Heart left ventricle (tissue), 16 donors: Measurements from ENCODE around the gene NUDT14. TPM values are rescaled to one million over a fixed set of nuclear protein-coding genes. Genes with fewer than 3 reads are reported as not detected.

Experiments used
- ATAC-seq, 4 donors: fragments of 200-7000 bp; cut with Tn5 transposase; one replicate each; pipeline ENCODE4 v1.9.1; 2020 to 2022; ENCODE audit warnings: moderate library complexity in 4 of 4, mild to moderate bottlenecking in 3 of 4, moderate number of reproducible peaks in 1 of 4
- DNase-seq, 5 donors: peaks; one replicate each; pipeline ENCODE4 v3.0.0-alpha.2; 2020
- H3K27ac ChIP-seq, 12 donors: fragments of 200-600 bp; sonication (generic) in 4 of 12; one replicate each; pipeline versions ENCODE4 v1.5.0 to v1.8.0; 2016 to 2022; ENCODE audit warnings: mild to moderate bottlenecking in 2 of 12
- H3K27me3 ChIP-seq, 9 donors: fragments of 200-600 bp; sonication (generic) in 2 of 9; one replicate each; pipeline versions ENCODE4 v1.5.1 to v1.8.0; 2016 to 2022; ENCODE audit warnings: mild to moderate bottlenecking in 3 of 9
- H3K36me3 ChIP-seq, 9 donors: fragments of 200-600 bp; sonication (generic) in 2 of 9; one replicate each; pipeline versions ENCODE4 v1.5.0 to v1.8.0; 2018 to 2022; ENCODE audit warnings: mild to moderate bottlenecking in 2 of 9
- H3K4me1 ChIP-seq, 12 donors: fragments of 200-600 bp; sonication (generic) in 4 of 12; one replicate each; pipeline versions ENCODE4 v1.5.0 to v1.8.0; 2016 to 2022; ENCODE audit warnings: mild to moderate bottlenecking in 3 of 12
- H3K4me3 ChIP-seq, 12 donors: fragments of 200-600 bp; sonication (generic) in 4 of 12; one replicate each; pipeline versions ENCODE4 v1.5.0 to v1.8.0; 2017 to 2022; ENCODE audit warnings: mild to moderate bottlenecking in 9 of 12, moderate library complexity in 4 of 12
- H3K9me3 ChIP-seq, 12 donors: fragments of 200-600 bp; sonication (generic) in 4 of 12; one replicate each; pipeline versions ENCODE4 v1.5.0 to v1.8.0; 2016 to 2022; ENCODE audit warnings: mild to moderate bottlenecking in 1 of 12
- POLR2A ChIP-seq, 2 donors: fragments of 450-650 bp; IDR thresholded peaks; one replicate each; pipeline ENCODE4 v1.6.1; 2017; ENCODE audit warnings: antibody characterized with exemption in 2 of 2, mild to moderate bottlenecking in 2 of 2, moderate library complexity in 2 of 2
- WGBS, 4 donors: extraction: QIAGEN DNeasy Blood & Tissue Kit in 2 of 4; methylation state at CpG; one replicate each; pipeline versions ENCODE4 v1.1.5 to v1.1.7; 2013 to 2018; 5-methylcytosine and 5-hydroxymethylcytosine counted together
- intact Hi-C, 10 donors: fragments of 100-400 bp; cut with DNase I; formaldehyde crosslinking; loops; one replicate each; pipeline versions ENCODE4 v1.11.1 to v1.14.2; 2022
- polyA plus RNA-seq, 2 donors: library from polyadenylated mRNA; stranded (reverse); fragments of 200-250 nt; gene quantifications; one replicate each; pipeline ENCODE4 v1.2.3, GENCODE V29; 2013
- total RNA-seq, 9 donors: library from RNA; depleted of rRNA in 2 of 9; stranded (reverse); fragments of >200 nt in 2 of 9; fragmentation: NEBNext Ultra II Directional in 3 of 9; extraction: Animal tissue kit (Norgen Biotek cat#: 25700) in 3 of 9; gene quantifications; one replicate each; pipeline versions ENCODE4 v1.1.0 to v1.2.4, GENCODE V29; 2016 to 2023
- TF ChIP-seq, protein P1 (sequence below), 12 donors: fragments of 200-600 bp; sonication (generic) in 4 of 12; IDR thresholded peaks; one replicate each; pipeline versions ENCODE4 v1.5.0 to v1.8.0; 2018 to 2022; ENCODE audit warnings: antibody characterized with exemption in 12 of 12, mild to moderate bottlenecking in 5 of 12
- donor health status: ischemic (EF 13 %, LVEDD 7.1; RV severe dilation, severe dysfunction).
- donor health status: healthy with polysubstance abuse.
- donor health status: DM: no; HTN: yes; CAD: no.
- donor health status: DM: no; HTN: no; CAD: no.
- donor health status: ischemic (EF 25% LVEDD 6.9; RV normal size, moderate dysfunction).
- donor health status: ischemic (EF 25% LVEDD 5.7; RV mildly dilated, moderate dysfunction).
- donor health status: healthy.
- donor health status: DM: yes; HTN: yes; CAD: no.
- donor health status: ischemic (EF 35%, LVEDD 5.7; RV mildly dilated, moderate dysfunction).
- donor health status: nonischemic (EF 11% LVEDD 7.7; RV severe dilation, severe dysfunction).
- donor health status: DM: yes; HTN: yes; CAD: no.
- donor health status: PGD.
- donor health status: ischemic (EF 29% LVEDD 5.4; RV normal size, mild dysfunction).
- donor health status: nonischemic (EF 23%, LVEDD 6.1; RV moderate dilation, normal function).

The NUDT14 gene
- total and polyA plus RNA-seq, 11 donors, result 14.3 to 48.9 (median 23.8) TPM

- intact Hi-C loops, result loop anchor here in 5 of 10 donors (2.0 to 10.0 kb wide), 6 partner anchors 44 to 61 kb away; no protein-coding TSS in a partner anchor
- H3K27me3 ChIP-seq, result no peaks in the 10 kb centered on the region
- H3K4me3 ChIP-seq, result peak overlapping the region in 2 of 12 donors; percentile 8 to 12
- 44 to 52% (median 46%) methylated on average over 11 to 14 of the region's 14 CpGs for WGBS, 4 donors
- no peak for TF ChIP-seq POLR2A (IDR thresholded peaks at IDR 0.05)
- TF ChIP-seq, protein P1, sequence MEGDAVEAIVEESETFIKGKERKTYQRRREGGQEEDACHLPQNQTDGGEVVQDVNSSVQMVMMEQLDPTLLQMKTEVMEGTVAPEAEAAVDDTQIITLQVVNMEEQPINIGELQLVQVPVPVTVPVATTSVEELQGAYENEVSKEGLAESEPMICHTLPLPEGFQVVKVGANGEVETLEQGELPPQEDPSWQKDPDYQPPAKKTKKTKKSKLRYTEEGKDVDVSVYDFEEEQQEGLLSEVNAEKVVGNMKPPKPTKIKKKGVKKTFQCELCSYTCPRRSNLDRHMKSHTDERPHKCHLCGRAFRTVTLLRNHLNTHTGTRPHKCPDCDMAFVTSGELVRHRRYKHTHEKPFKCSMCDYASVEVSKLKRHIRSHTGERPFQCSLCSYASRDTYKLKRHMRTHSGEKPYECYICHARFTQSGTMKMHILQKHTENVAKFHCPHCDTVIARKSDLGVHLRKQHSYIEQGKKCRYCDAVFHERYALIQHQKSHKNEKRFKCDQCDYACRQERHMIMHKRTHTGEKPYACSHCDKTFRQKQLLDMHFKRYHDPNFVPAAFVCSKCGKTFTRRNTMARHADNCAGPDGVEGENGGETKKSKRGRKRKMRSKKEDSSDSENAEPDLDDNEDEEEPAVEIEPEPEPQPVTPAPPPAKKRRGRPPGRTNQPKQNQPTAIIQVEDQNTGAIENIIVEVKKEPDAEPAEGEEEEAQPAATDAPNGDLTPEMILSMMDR (IDR thresholded peaks at IDR 0.05), result no peak
- peaks cover 0 to 40% (median 3%) of the 10 kb centered on the region in 9 donors for H3K36me3 ChIP-seq
- DNase-seq (peak; percentile 51 to 73 (median 64)), ATAC-seq (peak; percentile 33 to 76 (median 56))
- peaks cover 6 to 43% (median 25%) of the 10 kb centered on the region in 12 donors for H3K4me1 ChIP-seq
- no peaks in the 10 kb centered on the region for H3K9me3 ChIP-seq
- peak overlapping the region; percentile 61 to 88 (median 78) for H3K27ac ChIP-seq
Observed at GRCh38 chr14:105152794-105153241, 28.3 kb downstream of the NUDT14 start.

DNA sequence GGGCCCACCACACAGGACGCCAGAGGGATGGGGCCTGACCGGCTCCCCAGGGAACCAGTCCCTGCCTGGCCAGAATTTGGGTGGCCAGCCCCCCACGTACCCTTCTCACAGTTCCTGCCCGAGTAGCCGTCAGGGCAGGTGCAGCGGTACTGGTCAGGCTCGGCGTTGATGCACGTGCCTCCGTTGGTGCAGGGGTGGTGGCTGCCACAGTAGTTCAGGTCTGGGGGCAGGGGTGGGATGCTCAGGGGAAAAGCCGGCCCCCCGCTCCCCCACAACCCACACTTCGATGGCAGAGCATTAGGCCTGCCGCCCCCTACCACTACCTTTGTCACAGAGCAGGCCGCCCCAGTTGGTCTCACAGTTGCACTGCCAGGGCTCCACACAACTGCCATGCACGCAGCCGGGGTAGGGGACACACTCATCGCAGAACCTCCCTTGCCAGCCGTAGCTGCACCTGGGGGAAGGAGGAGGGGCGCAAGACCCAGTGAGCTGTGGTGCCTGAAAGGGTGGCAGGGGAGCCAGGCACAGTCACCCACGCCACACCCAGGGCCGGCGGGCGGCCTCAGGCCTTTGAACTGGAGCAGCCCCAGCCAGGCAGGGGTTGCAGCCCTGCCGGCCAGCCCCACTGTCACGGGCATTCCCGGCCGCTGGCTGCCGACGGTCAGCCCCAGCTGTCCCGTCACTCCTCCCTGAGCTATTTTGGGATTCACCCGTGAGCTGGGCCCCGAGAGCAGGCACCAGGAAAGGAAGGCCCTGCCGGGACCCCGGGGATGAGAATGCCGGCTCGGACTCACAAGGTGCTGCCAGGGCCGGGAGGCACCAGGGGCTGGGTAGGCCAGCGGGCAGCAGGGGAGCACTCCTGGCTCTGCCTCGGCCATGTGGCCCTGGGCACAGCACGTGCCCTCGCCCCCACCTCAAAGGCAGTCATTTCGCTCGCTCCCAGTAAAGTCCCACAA is 29.0 kb downstream of the NUDT14 start:
- Histone ChIP-seq H3K4me1 (peaks cover 6 to 43% (median 25%) of the 10 kb centered on the region in 12 donors), H3K9me3 (no peaks in the 10 kb centered on the region), H3K27me3 (no peaks in the 10 kb centered on the region), H3K4me3 (peak overlapping the region in 2 of 12 donors; percentile 8 to 12), H3K27ac (peak overlapping the region; percentile 61 to 88 (median 78)), H3K36me3 (peaks cover 0 to 47% (median 6%) of the 10 kb centered on the region in 9 donors)
- ATAC-seq (peak in 3 of 4 donors; percentile 10 to 40 (median 23)), DNase-seq (peak in 3 of 5 donors; percentile 40 to 68 (median 57))
- 57 to 75% (median 59%) methylated on average over 26 to 44 of the region's 44 CpGs for WGBS, 4 donors
- no peak for TF ChIP-seq POLR2A (IDR thresholded peaks at IDR 0.05)
- TF ChIP-seq, protein P1 (IDR thresholded peaks at IDR 0.05), result no peak
- intact Hi-C loops, result loop anchor here in 5 of 10 donors (2.0 to 10.0 kb wide), 6 partner anchors 45 to 60 kb away; no protein-coding TSS in a partner anchor

- 86 to 91% (median 90%) methylated on average over 24 to 37 of the region's 37 CpGs for WGBS, 4 donors
- no peaks in the 10 kb centered on the region for H3K9me3 ChIP-seq
- TF ChIP-seq POLR2A (IDR thresholded peaks at IDR 0.05), result no peak
- TF ChIP-seq, protein P1 (IDR thresholded peaks at IDR 0.05), result no peak
- peaks cover 0 to 56% (median 6%) of the 10 kb centered on the region in 9 donors for H3K36me3 ChIP-seq
- no peak for ATAC-seq
- H3K27me3 ChIP-seq, result no peaks in the 10 kb centered on the region
- H3K4me3 ChIP-seq, result no peak overlapping the region
- DNase-seq, result peak in 3 of 5 donors; percentile 21 to 59 (median 31)
- H3K27ac ChIP-seq, result no peak overlapping the region
- intact Hi-C loops, result loop anchor here in 4 of 10 donors (5.0 to 10.0 kb wide), 5 partner anchors 46 to 59 kb away; no protein-coding TSS in a partner anchor
- H3K4me1 ChIP-seq, result peaks cover 6 to 43% (median 25%) of the 10 kb centered on the region in 12 donors
Observed at GRCh38 chr14:105151084-105151837, 29.9 kb downstream of the NUDT14 start.
